EH (cell line): ENCODE measurements around the gene SMAD9.

ENCODE experiments used
- DNase-seq: peaks from one replicate; pipeline ENCODE4 v3.0.0-alpha.2; 2015; ENCODE audit warnings: low read depth

SMAD9 gene

GRCh38 chr13:36919833-36920615 lies at the start of gene SMAD9:
Gene SMAD9, minus strand, starts transcription at chr13:36920238. Its CDS starts 40,549 bp downstream, at chr13:36879689.
- peak; percentile 71 for DNase-seq

DNA sequence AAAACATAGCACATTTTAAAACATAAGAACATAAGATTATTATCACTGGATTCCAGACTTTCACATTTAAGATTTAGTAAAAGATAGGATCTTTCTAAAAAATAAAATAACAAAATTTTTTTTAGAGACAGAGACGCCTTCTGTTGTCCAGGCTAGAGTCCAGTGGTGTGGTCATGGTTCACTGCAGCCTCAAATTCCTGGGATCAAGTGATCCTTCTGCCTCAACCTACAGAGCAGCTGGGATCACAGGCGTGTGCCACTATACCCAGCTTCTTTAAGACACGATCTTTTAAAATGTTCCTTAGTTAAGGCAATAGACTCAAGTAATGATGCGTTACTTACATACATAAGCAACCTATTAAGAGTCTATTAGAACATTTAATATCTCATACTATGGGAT lies 46.4 kb upstream of the SMAD9 start:
- DNase-seq = no peak

DNA sequence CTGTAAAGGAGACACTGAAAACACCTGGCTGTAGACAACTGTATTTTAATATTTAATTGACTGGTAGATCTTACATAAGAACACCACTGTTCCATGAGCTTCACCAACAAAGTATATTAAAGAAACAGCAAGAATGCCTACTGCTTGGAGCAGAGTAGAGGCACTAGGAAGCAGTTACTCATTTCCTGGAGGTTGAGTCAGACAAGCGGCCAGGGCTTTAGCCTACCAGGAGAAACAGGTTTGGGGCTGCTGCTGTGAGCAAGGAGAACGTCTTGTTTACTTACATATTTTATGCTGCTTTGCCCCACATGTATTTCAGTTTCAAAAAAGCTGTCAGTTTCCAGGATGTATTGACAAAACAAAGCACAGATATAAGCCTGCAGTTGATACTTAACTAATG lies 45.7 kb upstream of the SMAD9 start:
- peak; percentile 81 for DNase-seq

DNA sequence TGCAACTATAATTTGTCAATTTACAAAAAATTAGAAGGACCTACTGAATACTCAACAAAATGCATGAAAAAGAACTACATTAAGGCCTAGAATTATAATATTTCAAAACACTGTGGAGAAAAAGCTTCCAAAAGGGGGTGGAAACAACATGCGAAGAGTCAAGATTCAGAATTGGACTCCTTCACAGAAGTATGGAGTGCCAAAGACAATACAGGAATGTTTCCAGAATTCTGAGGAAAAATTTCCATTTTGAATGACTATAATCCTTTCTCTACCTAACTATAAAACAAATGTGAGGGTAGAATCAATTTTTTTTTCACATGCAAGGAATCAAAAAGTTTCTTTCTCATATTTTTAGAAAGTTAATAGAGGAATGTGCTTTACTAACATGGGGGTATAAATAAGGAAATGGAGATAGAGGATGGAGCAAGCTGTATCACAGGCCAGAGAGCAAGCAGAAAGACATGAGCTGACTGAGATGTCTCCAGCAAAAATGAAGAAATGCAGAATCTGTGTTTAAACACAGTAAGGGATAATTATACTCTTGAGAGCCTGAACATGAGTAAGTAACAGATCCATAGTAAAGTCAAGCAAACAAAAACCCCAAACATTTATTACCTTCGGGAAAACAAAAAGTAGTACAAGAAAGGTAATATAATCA lies 39.5 kb upstream of the SMAD9 start:
- no peak for DNase-seq

GRCh38 chr13:36954542-36954941 lies 34.5 kb upstream of the SMAD9 start:
- DNase-seq = no peak

GRCh38 chr13:36950920-36951319 lies 30.9 kb upstream of the SMAD9 start:
- no peak for DNase-seq

DNA sequence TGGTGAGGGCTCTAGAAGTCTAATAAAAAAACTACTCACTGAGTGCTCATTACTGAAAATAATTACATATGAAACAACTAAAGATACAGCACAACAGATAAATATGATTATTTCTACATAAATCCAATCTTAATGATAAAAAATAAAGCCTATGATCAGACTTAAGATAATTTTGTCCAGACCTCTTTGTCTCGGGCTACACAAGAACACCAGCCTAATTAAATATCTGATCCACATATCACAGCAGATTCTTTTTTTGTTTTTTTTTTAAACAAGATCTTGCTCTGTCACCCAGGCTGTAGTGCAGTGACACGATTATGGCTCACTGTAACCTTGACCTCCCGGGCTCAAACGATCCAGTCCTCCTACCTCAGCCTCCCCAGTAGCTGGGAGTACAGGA lies 30.3 kb upstream of the SMAD9 start:
- no peak for DNase-seq

GRCh38 chr13:36945078-36945477 lies 25.0 kb upstream of the SMAD9 start:
- no peak for DNase-seq

- no peak for DNase-seq
Observed at GRCh38 chr13:36925603-36926002, 5.6 kb upstream of the SMAD9 start.

GRCh38 chr13:36924001-36924400 lies 4.0 kb upstream of the SMAD9 start:
- no peak for DNase-seq

DNA sequence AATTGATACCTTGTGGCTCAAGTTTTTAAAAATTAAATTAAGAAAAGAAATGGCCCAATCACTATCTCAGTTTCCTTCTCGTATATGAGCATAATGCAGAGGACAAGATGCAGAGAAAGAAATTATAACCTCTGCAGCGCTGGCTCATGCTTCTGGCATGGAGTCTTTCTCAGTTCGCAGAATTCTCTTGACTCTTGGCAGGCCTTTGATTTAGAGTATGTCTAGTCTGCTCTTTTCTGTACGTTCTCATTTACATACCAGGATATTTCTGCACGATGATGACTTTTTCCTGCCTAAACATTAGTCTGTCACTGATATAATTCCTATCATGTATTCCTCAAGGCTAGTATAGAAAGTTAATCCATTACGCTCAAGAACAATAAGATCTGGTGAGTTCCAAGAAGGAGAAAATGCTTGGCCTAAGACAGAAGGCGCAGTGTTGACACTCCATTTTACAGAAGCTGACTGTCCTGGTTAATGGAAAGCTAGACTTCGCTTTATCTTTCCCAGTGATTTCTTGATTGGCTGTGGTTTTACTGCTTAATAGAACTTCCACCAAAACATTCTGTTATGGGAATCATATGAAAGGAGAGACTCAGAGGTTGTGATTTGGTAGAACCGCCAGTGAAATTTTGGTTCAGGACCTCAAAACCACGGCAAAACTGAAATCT lies 1.7 kb upstream of the SMAD9 start:
- DNase-seq = no peak

DNA sequence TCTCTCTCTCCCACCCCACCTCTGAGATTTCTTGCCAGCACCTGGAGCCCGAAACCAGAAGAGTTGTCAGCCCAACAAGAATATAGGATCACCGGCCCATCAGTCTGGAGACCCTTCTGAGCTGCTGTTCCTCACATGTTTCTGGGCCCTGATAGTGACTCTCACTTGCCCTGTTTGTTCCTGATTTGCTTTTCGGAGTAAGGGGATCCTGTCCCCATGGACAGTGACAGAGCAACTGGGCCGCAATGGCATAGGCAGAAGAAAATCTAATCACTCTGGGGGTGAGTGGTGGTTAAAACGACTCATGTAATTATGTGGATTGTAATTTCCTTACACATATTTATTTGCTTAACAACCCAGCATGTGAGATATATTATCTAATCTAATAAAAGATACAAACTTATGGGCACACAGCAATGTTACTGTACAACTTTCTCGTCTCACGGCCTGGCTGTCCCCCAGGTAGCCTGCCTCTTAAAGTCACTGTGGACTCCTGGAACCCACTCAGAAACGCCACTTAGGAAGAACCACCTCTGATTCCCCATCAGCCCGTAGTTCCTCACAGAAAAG lies 663 bp upstream of the SMAD9 start:
- peak; percentile 13 for DNase-seq

DNA sequence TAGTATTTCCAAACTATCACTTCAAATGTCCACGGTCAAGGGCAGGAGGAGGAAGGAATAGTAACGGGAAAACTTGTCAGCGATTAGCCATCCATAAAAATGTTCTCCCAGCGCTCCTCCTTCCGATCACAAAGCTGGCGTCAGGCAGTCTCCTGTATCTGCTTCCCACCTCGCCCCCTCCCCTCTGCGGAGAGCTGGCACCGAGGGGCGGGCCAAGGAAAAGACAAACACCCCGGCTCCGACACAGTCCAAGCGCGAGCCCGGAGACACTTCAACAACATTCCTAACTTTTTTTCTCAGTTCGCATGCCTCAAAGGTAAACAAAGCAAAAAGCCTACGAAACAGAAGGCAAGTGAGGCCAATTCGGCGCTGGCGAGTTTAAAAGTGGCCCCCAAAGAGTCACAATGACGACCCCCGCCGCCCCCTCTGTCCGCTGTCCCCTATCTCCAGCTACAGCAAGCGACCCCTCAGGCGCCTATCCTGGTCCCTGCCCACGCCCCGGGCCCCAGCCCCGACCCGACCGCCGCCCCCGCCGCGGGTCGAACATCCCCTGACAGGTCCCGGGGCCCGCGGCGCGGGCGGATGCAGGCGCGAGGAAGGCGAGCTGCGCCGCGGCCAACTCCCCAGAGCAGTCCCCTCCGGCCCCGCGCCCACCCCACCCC lies 736 bp downstream of the SMAD9 start:
- peak; percentile 47 for DNase-seq

DNA sequence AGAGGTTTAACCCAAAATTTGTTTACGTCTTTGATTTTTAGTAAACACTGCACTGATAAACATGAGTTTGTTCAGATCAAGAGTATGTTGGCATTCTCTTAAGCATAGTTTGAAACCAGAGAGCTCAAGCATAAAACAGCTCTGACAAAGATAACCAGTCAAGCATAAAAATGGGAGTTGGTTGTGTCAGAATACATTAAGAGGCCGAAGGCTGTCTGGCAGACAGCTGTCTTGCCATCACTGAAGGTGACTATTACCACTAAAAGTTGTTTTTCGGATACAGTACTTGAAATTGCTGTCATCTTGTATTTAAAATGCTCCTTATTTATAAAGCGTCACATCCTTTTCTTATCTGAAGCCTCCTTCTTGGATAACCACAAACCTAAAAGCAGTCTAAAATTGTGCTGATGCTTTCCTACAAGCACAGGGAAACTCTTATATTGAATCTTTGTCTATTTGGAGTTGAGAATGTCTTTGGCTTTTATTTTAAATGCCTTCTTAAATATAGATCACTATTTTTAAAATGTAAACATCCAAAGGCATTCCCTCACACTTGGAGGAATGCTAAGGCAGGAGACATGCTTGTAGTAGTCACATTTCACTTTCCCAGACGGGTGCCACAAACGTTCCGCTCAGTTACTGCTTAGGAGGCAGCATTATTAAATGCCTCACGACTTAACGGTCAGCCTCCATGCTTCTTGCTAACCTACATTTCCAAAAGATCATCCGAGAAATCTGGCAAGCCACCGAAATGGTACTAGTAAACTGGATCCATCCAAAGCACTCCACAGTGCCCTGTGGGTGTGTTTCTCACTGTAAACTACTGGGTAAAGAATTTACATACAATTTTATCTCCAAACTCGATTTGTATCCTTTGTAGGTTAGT lies 1.5 kb downstream of the SMAD9 start:
- DNase-seq = peak; percentile 73

- peak; percentile 35 for DNase-seq
Observed at GRCh38 chr13:36917311-36917710, 2.7 kb downstream of the SMAD9 start.

- DNase-seq = no peak
Observed at GRCh38 chr13:36915896-36916640, 4.0 kb downstream of the SMAD9 start.

DNA sequence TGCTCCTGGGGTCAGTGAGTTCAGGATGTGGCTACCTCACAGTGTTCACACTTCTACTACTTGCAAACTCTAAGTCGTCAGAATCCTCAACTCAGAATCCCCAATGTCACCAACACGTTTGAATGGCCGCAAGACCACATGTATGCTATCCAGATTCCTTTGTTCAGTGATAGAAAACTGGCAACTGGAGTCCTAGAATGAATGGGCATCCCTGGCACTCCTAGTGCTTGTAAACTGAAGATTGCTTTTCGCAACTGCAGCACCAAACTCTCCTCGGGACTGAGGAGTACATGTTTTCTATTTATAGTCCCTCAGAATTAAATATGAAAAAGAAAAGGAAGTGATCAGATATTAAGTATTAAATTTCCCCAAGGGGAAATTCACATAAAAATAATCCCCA lies 4.9 kb downstream of the SMAD9 start:
- no peak for DNase-seq

DNA sequence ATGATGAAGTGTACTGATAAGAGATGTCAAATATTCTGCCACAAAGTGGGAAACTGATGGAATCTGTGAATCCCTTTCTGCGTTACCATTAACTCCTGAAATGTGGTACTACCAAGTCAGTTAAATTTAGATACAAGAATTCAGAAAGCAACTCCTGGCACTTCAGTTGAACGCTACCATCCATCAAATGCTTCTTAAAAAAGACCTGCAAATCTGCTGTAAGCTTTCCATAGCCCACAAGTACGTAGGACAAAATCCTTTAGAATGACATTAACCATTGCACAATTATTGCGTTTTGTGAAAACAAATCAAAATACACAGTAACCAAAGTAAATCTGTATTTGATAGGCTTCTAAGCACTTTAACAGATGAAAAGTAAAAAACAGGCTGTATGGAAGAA lies 5.4 kb downstream of the SMAD9 start:
- no peak for DNase-seq

DNA sequence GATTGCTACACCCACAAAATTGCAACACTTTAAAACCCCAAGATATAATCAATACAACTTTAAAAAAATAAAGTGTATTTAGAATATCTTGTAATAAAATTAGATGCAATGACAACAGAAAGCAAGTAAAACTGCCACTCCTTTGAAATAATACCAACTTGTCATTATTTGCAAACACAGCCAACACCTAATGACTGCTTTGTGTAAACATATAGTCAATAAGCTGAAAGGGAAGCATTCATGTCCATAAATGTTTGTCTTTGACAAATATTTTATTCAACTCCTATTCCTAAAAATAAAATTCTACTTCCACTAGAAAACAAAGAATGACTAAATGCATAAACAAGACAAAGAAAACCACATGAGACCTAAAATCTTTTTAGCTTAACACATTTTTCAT lies 6.6 kb downstream of the SMAD9 start:
- no peak for DNase-seq

DNA sequence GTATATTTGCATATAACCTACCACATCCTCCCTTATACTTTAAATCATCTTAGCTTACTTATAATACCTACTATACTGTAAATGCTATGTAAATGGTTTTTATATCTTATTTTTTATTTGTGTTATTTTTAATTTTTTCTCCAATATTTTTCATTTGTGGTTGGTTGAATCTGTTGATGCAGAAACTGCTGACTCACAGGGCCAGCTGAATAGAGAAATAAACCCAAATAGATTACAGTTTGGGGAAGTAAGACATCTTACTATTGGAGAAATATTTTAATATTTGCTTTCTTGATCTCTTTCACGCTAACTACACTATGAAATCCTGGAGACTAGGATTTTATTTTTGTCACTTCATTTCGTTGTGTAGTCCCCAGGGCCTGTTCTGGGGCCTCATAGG lies 7.1 kb downstream of the SMAD9 start:
- DNase-seq = no peak

DNA sequence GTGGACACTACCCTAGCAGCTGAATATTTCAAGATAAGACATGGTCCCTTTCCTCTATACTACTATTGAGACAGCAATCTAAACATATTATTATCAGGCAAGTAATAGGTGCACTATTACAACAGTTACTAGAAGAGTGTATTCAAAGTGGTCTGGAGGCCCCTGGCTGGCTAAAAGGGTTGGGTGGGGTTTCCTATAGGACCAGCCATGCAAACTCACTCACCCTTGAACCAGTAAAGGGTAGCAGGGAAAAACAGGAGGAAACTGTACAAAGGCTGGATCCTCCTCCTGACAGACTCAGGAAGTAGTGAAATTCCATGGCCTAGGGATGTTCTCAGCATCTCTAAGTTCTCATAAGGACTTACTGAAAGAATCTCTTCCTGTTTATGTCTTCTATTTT lies 7.7 kb downstream of the SMAD9 start:
- no peak for DNase-seq
